Psoas muscle (tissue), 8 donors: Measurements from ENCODE around the gene MAP1B. TPM values are rescaled to one million over a fixed set of nuclear protein-coding genes. Genes with fewer than 3 reads are reported as not detected.

Source experiments
- ATAC-seq, 4 donors: fragments of 200-7000 bp; cut with Tn5 transposase; one replicate each; pipeline ENCODE4 v1.9.1; 2020; ENCODE audit warnings: moderate library complexity in 3 of 4, mild to moderate bottlenecking in 2 of 4
- DNase-seq, 2 donors: peaks; one replicate each; pipeline ENCODE4 v3.0.0-alpha.2; 2020
- H3K27ac ChIP-seq: fragments of 200-600 bp; one replicate; pipeline ENCODE4 v1.8.0; 2022
- H3K27me3 ChIP-seq, 3 donors: fragments of 200-600 bp in 1 of 3; one replicate each; pipeline versions ENCODE4 v1.6.1 to v1.8.0; 2013 to 2022; ENCODE audit warnings: low read length in 2 of 3, mild to moderate bottlenecking in 2 of 3, moderate library complexity in 1 of 3; ENCODE audit not compliant: insufficient read depth in 3 of 3
- H3K36me3 ChIP-seq, 2 donors: fragments of 200-600 bp in 1 of 2; one replicate each; pipeline versions ENCODE4 v1.6.1 to v1.8.0; 2013 to 2022; ENCODE audit warnings: low read depth in 1 of 2, mild to moderate bottlenecking in 1 of 2, moderate library complexity in 1 of 2; ENCODE audit not compliant: insufficient read depth in 1 of 2
- H3K4me1 ChIP-seq: fragments of 200-600 bp; one replicate; pipeline ENCODE4 v1.8.0; 2022
- H3K4me3 ChIP-seq: fragments of 200-600 bp; one replicate; pipeline ENCODE4 v1.8.0; 2022; ENCODE audit warnings: mild to moderate bottlenecking
- H3K9me3 ChIP-seq: fragments of 200-600 bp; one replicate; pipeline ENCODE4 v1.8.0; 2022
- WGBS, 3 donors: extraction: QIAGEN DNeasy Blood & Tissue Kit; methylation state at CpG; one replicate each; pipeline versions ENCODE4 v1.1.6 to v1.1.7; 2013; 5-methylcytosine and 5-hydroxymethylcytosine counted together
- intact Hi-C, 2 donors: fragments of 100-400 bp; cut with DNase I; formaldehyde crosslinking; loops; one replicate each; pipeline versions ENCODE4 v1.11.0 to v1.14.2; 2022
- polyA plus RNA-seq, 3 donors: library from polyadenylated mRNA; stranded (reverse); fragments of 200-250 nt; gene quantifications; one replicate each; pipeline ENCODE4 v1.2.3, GENCODE V29; 2013
- total RNA-seq, 4 donors: library from RNA; stranded (reverse); fragmentation: NEBNext Ultra II Directional in 2 of 4; extraction: Animal tissue kit (Norgen Biotek cat#: 25700) in 2 of 4; gene quantifications; one replicate each; pipeline versions ENCODE4 v1.2.1 to v1.2.4, GENCODE V29; 2021 to 2023
- TF ChIP-seq, protein P1 (sequence below): fragments of 200-600 bp; IDR thresholded peaks from one replicate; pipeline ENCODE4 v1.8.0; 2022; ENCODE audit warnings: antibody characterized with exemption
- donor health status: healthy with polysubstance abuse.
- donor health status: DM: no; HTN: no; CAD: no; lungs with moderate emphysema.
- donor health status: Bipolar disorder and iron deficiency.
- donor health status: healthy.
- donor health status: DM: yes; HTN: yes; CAD: no.
- donor health status: DM: no; HTN: no; CAD: no.
- donor health status: DM: no; HTN: no; CAD: no.
- donor health status: DM: yes; HTN: yes; CAD: no.

The MAP1B gene
- total and polyA plus RNA-seq, 7 donors, result 1.1 to 20.2 (median 8.5) TPM

- no peak overlapping the region for H3K27ac ChIP-seq
- no peak overlapping the region for H3K4me3 ChIP-seq
- intact Hi-C loops, result no loop called here
- DNase-seq, result no peak
- TF ChIP-seq, protein P1, sequence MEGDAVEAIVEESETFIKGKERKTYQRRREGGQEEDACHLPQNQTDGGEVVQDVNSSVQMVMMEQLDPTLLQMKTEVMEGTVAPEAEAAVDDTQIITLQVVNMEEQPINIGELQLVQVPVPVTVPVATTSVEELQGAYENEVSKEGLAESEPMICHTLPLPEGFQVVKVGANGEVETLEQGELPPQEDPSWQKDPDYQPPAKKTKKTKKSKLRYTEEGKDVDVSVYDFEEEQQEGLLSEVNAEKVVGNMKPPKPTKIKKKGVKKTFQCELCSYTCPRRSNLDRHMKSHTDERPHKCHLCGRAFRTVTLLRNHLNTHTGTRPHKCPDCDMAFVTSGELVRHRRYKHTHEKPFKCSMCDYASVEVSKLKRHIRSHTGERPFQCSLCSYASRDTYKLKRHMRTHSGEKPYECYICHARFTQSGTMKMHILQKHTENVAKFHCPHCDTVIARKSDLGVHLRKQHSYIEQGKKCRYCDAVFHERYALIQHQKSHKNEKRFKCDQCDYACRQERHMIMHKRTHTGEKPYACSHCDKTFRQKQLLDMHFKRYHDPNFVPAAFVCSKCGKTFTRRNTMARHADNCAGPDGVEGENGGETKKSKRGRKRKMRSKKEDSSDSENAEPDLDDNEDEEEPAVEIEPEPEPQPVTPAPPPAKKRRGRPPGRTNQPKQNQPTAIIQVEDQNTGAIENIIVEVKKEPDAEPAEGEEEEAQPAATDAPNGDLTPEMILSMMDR, result no peak
- no peaks in the 10 kb centered on the region for H3K36me3 ChIP-seq
- ATAC-seq, result no peak
- no peaks in the 10 kb centered on the region for H3K4me1 ChIP-seq
- no peaks in the 10 kb centered on the region for H3K9me3 ChIP-seq
- H3K27me3 ChIP-seq, result peaks cover 0 to 4% (median 0%) of the 10 kb centered on the region in 3 donors
These were observed 10.0 kb downstream of the MAP1B start for GRCh38 chr5:72117307-72117706.

GRCh38 chr5:72121052-72121779 lies 13.9 kb downstream of the MAP1B start:
- no peak for ATAC-seq
- no peak for DNase-seq
- Histone ChIP-seq H3K4me3 (no peak overlapping the region), H3K27me3 (peaks cover 0 to 4% (median 0%) of the 10 kb centered on the region in 3 donors), H3K4me1 (no peaks in the 10 kb centered on the region), H3K36me3 (no peaks in the 10 kb centered on the region), H3K27ac (no peak overlapping the region), H3K9me3 (no peaks in the 10 kb centered on the region)
- 64 to 73% (median 67%) methylated on average over 12 of the region's 12 CpGs for WGBS, 3 donors
- intact Hi-C loops, result loop anchor here in 1 of 2 donors (10.0 kb wide), 1 partner anchor 336 kb away; no protein-coding TSS in a partner anchor
- TF ChIP-seq, protein P1, result no peak

- intact Hi-C loops, result loop anchor here in 1 of 2 donors (10.0 kb wide), 1 partner anchor 337 kb away; no protein-coding TSS in a partner anchor
- TF ChIP-seq, protein P1, result no peak
- Histone ChIP-seq H3K9me3 (no peaks in the 10 kb centered on the region), H3K27me3 (peaks cover 0 to 4% (median 0%) of the 10 kb centered on the region in 3 donors), H3K36me3 (no peaks in the 10 kb centered on the region), H3K4me1 (no peaks in the 10 kb centered on the region), H3K27ac (no peak overlapping the region), H3K4me3 (no peak overlapping the region)
- WGBS, 3 donors, result 85 to 91% (median 88%) methylated on average over 12 of the region's 12 CpGs
- DNase-seq (no peak), ATAC-seq (no peak)
These were observed 14.6 kb downstream of the MAP1B start for GRCh38 chr5:72121780-72122445.

GRCh38 chr5:72122602-72123001 lies 15.3 kb downstream of the MAP1B start:
- DNase-seq, result no peak
- TF ChIP-seq, protein P1, result no peak
- 70 to 87% (median 74%) methylated on average over 3 of the region's 3 CpGs for WGBS, 3 donors

More at GRCh38 chr5:72122602-72123001, 15.3 kb downstream of the MAP1B start:
- intact Hi-C loops, result loop anchor here in 1 of 2 donors (10.0 kb wide), 1 partner anchor 338 kb away; no protein-coding TSS in a partner anchor
- Histone ChIP-seq H3K4me3 (no peak overlapping the region), H3K4me1 (no peaks in the 10 kb centered on the region), H3K36me3 (no peaks in the 10 kb centered on the region), H3K27me3 (peaks cover 0 to 4% (median 1%) of the 10 kb centered on the region in 3 donors), H3K27ac (no peak overlapping the region), H3K9me3 (no peaks in the 10 kb centered on the region)
- no peak for ATAC-seq
